Raji (cell line): ENCODE measurements around the gene PLEK2.

ENCODE experiments used
- POLR2A ChIP-seq: IDR thresholded peaks from 2 replicates; pipeline ENCODE4 v1.6.1; 2011; ENCODE audit warnings: low read depth, low read length, control low read depth; ENCODE audit not compliant: insufficient read depth

The PLEK2 gene

GRCh38 chr14:67389811-67390534 is 22.0 kb downstream of the PLEK2 start:
- no peak for TF ChIP-seq POLR2A

DNA sequence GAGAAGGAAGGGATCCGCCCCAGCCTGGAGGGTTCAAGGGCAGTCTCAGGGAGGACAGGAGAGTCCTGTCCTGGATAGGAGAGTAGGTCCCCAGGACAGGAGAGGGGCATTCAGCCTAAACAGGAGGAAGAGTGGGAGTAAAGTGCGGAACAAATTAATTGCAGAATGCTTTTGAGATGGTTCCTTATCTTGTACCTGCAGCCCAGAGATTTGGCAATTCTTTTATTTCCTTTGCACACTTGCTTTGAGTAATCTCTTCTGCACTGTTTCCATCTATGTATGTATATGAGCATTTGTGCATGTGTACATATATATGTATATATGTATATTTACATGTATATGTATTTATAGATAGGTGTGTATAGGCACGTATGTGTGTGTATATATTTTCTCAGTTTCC is 22.7 kb downstream of the PLEK2 start:
- TF ChIP-seq POLR2A = no peak

DNA sequence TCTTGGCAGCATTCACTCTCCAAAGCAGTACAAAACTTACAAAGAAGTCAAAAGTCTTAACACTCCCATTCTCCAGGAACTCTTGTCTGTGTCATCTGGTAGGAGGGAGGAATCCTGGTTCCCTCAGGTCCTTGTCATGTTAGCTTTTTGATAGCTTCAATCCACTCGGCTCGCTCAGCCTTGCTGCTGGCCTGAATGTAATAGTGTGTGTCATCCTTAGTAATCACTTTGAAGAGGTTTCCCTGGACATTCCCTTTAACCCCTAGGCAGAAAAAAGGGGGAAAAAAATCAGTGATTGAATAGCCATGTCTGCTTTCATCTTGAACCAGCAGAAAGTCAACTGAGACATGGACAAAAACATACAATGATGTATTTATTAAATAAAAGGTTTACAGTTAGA is 24.8 kb downstream of the PLEK2 start:
- no peak for TF ChIP-seq POLR2A

DNA sequence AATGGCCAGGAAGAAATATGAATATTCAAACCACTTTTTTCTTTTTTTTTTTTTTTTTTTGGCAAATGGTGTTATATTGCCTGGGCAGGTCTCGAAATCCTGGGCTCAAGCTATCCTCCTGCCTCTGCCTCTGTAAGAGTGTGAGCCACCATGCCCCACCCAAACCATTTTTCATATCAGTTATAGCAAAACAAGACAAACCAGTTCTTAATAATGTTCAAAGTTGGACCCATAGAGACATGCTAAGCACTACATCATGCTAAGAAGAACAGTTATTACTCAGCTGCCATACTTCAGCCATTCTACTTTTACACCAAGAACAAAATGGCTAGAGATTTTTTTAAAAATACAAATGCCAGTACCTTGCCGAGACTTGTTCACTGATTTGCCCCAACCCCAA is 26.3 kb downstream of the PLEK2 start:
- no peak for TF ChIP-seq POLR2A

GRCh38 chr14:67385120-67385519 is 26.8 kb downstream of the PLEK2 start:
- TF ChIP-seq POLR2A = no peak

DNA sequence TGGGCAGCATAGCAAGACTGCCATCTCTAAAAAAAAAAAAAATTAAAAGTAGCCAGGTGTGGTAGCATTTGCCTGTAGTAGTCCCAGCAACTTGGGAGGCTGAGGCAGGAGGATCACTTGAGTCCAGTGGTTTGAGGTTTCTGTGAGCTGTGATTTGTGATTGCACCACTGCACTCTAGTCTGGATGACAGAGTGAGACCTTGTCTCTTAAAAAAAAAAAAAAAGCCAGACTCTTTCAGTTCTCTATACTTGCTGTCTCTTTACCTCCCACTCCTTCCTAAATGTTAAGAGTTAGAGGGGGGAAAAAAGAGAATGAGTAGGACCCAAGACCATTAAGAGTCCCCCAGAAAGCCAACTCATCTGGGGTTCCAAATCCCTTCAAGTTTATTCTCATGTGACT is 34.0 kb downstream of the PLEK2 start:
- TF ChIP-seq POLR2A = no peak

- no peak for TF ChIP-seq POLR2A
Observed at GRCh38 chr14:67373347-67373746, 38.6 kb downstream of the PLEK2 start.

DNA sequence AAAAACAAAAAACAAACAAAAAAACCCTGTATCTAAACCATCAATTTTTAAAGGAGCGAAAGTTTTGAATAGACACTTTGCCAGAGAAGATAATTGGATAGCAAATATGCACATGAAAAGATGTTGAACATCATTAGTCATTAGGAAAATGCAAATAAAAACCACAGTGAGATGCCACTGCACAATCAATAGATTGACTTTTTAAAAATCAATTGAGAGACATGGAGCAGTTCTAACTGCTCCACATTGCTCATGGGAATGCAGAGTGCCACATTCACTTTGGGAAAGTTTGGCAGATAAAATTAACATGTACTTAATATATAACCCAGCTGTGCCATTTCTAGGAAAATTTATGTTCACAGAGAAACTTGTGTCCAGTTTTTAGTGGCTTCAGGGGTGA is 39.1 kb downstream of the PLEK2 start:
- TF ChIP-seq POLR2A = no peak

GRCh38 chr14:67371247-67372148 is 40.5 kb downstream of the PLEK2 start:
- no peak for TF ChIP-seq POLR2A

- TF ChIP-seq POLR2A = no peak
Observed at GRCh38 chr14:67370830-67371229, 41.1 kb downstream of the PLEK2 start.

- no peak for TF ChIP-seq POLR2A
Observed at GRCh38 chr14:67365476-67365875, 46.5 kb downstream of the PLEK2 start.

DNA sequence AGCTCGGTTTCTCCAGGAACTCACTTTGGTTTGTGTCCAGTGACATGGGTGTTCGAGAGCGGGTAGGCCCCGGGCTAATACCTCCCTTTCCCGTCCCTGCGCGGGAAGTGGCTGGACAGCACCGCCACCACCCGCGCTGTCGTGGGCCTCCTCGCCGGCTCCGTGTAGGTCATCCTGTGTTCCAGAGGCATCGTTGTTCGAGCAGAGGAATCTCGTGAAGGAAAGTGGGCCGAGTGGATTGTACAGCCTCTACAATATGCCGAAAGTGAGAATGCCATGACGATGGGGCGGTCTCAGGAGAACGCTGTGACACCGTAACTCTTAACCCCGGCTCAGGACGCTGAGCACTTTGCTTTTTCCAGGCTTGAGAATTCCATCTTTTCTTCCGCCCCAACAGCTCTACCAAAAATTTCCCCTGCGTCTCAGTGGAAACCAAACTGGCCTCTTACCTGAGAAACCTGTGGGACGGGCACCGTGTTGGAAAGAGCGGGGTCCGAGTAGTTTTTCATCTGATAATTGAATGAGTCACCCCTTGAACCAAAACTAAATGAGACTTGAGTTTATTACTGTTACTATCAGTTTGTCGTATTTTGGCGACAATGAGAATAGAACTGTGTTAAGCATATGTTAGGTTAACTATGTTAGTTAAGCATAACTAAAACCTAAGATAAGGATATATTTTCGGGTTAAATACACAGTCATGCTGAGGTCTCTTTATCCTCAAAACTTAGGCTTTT is 51.3 kb downstream of the PLEK2 start:
- no peak for TF ChIP-seq POLR2A

DNA sequence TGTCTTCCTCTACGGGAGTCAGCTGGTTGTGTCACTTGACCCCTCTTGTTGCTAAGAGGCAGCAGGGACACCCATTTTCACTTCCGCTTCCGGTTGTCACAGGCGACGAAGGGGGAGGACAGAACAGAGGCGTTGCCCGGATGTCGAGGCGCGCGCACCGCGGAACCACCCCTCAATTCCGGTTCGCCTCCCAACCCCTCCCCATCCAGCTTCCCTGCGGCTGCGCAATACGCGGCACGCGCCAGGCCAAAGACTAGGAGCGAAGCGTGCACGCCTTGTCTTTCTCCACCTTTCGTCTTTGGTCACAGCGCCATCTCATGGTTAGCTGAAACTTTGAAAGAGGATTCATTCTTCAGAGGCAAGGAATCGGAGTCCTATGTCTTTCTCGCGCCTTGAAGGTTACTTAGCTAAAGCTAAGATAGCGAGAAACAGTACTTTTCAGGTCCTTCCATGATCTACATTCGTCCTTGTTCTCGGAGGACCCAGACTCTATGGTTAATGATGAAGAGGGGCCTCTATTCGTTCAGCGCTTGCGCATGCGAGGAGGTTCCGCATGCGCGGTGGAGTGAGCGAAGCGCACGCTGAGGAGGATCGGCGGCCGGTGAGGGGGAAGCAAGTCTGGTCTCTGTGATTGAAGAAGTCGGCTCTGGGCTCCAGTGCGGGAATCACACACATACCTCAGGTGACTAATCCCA is 52.0 kb downstream of the PLEK2 start, which contains the start of the genes ATP6V1D and EIF2S1:
ATP6V1D (minus strand) TSS at position 30 of the 695 bp plus-strand sequence. CDS start 106 bp downstream, outside the sequence.
EIF2S1 (plus strand) TSS at position 554 of the 695 bp plus-strand sequence. CDS start 4,440 bp downstream, outside the sequence.
- peak; percentile 82 for TF ChIP-seq POLR2A

DNA sequence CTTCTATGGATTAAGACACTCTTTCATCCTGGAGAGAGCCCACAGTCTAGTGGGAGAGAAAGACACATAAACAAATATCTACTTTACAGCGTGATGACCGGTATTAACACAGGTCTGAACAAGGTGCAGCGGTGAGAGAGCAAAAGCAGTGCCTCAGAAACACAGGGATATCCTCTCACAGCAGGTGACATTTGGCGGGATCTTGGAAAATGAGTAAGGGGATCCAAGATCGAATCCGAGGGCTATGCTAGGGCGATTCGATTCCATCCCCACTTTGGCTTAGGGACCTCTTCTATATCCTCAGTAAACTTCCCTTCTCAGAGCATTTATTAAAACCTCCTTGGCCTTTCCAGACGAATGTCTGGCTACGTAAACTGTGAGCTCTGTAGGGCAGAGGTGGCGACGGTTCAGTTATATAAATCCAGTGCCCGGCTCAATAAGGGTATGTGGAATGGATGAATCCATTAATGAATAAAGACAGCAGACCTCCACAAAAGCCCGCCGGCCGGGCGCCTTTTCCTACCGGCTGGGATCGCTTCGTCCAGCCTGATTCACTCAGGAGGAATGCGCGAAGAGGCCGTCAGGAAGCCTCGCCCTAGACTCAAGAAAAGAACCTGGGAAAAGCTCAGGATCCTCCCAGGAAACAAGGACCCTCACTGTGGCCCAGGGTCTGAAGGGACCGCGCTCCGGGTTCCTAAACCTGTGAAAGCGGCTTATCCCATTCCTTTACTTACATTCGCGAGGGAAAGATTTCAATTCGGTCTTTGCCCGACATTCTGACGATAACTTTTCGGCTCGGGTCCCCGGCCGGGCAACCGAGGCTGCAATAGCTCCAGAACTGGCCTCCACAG is 52.8 kb downstream of the PLEK2 start:
- TF ChIP-seq POLR2A = peak; percentile 50; the same call in 1 of the 2 replicates
